Endometrial microvascular endothelial cells (primary cell): ENCODE data around the gene TCP11L2. TPM values are rescaled to one million over a fixed set of nuclear protein-coding genes. Genes with fewer than 3 reads are reported as not detected.

Experiments used
- in situ Hi-C: cut with HindIII; loops from 2 replicates; pipeline ENCODE4 v1.10.0; 2017; ENCODE audit warnings: low sequenced_read_pairs, low pct_unique_long_range_greater_than_20kb; ENCODE audit errors: inconsistent ontology term
- total RNA-seq: library from RNA; depleted of rRNA; stranded (reverse); fragments of >200 nt; gene quantifications from one replicate; pipeline ENCODE4 v1.2.3, GENCODE V29; 2015; ENCODE audit errors: inconsistent ontology term

TCP11L2 gene
- total RNA-seq, 1 donor from 2014 or later: 10.8 TPM

DNA sequence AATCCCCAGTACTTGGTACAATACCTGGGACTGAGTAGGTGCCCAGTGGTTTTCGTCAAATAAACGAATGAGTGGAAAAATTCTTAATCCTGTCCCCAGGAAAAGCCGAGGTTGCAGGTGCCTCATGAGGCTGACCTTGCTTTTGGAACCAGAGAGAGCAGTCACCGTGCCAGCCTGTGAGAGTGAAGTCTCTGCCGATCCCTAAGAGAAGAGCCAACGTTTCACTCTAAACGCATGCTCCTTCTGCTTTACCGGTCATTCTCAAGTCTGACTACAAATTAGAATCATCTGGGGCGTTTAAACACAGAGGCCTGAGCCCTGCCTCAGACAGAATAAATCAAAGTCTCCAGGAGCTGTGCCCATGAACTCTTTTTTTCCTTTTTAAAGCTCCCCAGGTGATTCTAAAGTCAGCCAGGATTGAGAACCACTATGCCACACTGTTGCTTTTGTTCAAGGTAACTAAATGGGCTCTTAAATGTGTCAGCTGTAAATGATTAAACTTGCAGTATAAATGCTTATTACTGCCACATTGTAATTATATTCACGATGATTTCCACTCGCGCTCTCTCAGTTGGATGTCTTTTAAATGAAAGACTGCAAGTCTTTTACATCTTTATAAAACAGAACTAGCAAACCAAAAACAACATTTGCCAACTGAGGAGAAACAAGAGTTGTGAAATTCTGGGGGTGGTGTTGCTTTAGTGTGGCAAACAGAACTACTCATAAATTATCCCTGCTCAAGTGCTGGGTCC is 26.9 kb downstream of the TCP11L2 start:
- in situ Hi-C loops: no loop called here

DNA sequence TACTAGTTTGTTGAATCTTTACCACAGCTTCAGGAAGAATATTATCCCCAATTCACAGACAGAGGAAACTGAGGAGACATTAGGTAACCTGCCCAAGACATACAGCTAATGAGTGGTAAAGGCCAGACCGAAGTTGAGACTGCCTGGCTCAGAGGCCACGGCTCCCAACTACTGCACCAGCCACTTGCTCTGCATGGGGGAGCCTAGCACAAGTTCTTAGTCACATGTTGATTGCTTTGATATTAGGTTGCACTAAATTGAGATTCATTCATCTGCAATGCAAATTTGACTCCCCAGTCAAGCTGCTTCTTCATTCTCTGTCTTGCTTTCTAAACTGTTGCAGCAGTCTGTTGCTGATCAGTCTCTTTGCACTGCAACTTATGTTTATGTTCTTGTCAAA is 29.1 kb downstream of the TCP11L2 start:
- in situ Hi-C loops: no loop called here

DNA sequence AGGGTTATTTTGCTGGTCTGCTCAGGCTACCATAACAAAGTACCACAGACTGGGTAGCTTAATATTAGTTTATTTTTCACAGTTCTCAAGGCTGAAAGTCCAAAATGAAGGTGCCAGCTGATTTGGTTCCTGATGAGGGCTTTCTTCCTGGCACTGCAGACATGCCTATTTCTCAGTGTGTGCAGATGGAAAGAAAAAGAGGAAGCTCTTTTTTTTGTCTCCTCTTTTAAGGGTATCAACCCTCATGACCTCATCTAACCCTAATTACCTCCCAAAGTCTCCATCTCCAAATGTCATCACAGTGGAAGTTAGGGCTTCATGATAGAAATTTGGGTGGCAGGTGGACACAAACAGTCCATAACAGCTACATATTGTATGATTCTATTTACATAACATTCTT is 30.0 kb downstream of the TCP11L2 start:
- in situ Hi-C loops: no loop called here

DNA sequence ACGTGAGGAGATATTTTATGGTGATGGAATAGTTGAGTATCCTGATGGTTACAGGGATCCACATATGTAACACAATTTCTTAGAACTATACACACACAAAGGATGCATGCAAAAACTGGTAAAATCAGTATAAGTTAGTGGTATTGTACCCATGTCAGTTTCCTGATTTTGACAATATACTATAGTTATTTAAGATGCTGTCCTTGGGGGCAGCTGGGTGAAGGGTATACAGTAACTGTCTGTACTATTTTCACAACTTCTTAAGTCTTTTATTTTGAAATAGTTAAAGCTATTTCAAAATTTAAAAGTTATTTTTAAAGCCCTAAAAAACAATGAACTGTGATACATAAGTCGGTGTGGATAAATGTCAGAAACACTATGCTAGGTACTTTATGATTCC is 30.5 kb downstream of the TCP11L2 start:
- in situ Hi-C loops: no loop called here

DNA sequence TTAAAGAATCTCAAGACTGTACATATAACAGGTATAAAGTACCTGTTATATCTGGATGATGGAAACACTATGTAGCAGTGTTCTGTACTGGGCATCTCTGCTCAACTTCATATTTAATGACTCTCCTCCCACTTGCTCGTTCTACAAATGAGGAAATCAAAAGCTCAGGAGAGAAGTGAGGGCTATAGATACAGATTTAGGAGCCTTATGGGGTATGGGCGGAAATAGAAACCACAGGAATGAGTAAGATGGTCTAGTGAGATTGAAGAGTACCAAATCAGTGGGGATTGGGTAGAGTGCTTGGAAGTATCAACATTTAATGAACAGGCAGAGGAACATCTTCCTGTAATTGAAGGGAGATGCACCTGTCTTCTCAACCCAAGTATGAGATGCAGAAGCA is 31.2 kb downstream of the TCP11L2 start:
- in situ Hi-C loops: no loop called here

DNA sequence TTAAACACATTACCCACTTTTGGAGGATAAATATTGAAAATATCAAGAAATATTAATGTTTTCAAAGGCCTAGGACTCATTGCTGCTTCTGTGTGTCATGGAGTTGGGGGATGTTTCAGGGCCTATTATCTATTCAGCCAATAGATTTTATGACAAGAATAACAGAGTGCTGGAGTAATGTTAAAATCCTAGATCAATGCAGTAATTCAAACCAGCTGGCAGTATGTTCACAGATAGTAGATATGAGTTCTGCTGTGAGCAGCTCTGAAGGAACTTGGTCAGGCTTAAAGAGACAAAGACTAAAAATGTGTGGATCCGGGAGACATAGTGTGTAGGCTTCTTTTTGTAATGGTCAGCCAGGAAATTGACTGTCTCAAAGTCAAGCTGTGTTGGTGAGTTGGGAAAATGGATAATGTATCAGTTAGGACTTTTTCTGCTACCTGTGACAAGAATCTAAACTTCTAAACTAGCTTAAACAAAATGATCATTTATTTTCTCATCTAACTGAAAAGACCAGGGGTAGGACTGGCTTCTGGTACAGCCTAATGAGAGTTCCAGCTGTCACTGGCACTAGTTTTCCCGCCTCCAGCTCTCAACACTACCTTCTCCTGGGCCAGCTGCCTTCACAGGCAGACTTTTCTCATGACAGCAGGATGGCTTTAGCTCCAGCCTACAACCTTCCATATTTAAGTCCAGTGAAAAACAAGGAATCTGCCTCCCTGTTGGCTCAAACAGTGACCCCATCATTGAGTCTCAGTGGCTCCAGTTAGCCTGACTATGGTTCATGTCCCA is 38.7 kb downstream of the TCP11L2 start:
- in situ Hi-C loops: loop anchor here (10.0 kb wide), 1 partner anchor 46 kb away; no protein-coding TSS in a partner anchor

DNA sequence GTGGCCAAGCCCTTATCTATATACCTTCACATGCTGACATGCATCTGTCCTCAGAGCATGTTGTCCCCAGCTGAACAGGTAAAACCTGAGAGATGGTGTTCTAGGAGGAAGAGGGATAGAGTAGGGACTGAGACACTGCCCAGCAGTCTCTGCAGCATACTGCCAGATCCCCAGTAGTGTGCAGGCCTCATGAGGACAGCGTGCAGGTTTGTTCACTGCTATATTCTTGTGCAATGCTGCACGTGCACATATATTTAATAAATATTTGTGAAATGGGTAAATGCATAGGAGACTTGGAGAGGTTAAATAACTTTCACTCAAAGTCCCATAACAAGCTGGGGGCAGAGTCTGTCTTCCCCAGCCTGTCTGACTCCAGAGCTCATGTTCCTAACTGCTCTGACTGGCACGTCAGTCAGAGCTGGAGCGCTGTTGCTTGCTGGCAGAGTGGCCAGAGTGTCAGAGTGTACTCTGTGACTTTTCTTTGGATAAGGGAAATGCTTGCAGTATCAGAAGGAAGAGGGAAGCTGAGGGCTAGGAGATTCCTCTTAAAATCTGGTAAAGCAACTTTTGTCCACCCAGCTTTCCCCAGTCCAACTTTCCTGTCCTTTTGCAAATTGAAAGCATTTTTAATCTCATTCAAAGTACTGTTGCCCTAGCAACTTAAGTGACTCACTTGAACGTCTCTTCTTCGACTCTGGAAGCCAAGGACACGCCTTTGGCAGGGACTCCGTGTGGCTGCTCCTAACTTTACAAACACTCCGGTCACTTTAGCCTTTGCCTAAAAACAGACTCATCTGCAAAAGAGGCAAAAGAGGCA is 40.1 kb downstream of the TCP11L2 start:
- in situ Hi-C loops: loop anchor here (10.0 kb wide), 1 partner anchor 48 kb away; no protein-coding TSS in a partner anchor

DNA sequence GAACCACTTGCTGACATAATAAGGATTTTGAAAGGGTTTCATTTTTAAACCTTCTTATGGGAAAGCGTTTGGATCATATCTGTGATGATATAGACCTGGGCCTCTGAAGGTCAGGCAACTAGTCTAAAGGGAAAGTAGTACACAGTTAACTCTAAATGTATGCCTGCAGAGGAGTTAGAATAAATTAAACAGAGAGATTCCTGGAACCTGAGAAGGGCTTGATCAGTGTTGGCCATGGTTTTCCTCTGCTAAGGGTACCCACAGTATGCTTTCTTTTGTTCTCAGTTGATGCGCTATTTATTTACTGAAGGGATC is 40.6 kb downstream of the TCP11L2 start:
- in situ Hi-C loops: loop anchor here (10.0 kb wide), 1 partner anchor 48 kb away; no protein-coding TSS in a partner anchor

DNA sequence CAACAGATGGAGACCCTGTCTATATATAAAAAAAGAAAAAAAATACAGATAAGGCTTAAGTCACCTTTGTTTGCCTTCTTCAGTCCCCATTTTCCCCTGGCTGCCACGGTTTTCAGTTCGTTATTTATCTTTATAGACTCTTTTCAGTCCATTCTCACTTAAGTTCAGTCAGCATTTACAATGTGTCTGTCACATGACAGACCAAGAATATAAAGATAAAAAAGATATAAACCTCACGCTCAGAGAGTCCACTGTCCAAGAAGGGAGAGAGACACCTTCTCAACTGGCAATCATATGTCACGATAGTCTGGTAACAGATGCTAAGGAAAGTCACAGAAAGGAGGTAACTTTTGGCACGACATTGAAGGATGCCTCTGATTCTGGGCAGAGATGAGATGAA is 41.6 kb downstream of the TCP11L2 start:
- in situ Hi-C loops: loop anchor here (10.0 kb wide), 1 partner anchor 49 kb away; no protein-coding TSS in a partner anchor

DNA sequence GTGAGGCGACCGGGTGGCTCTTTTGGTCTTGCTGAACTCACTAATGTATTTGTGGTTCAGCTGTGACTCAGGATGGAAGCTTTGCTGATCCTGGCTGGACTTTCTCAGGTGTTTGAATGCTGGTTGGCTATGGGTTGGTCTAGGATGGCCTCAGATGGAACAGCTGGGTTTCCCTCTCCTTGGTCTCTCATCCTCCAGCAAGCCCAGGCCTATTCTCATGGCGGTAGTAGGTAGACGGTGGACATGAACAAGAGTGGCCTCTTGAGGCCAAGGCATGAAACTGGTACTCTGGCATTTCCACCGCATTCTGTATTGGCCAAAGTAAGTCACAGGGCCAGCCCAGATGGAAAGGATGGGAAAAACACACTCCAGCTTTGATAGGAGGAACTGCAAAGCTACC is 43.2 kb downstream of the TCP11L2 start:
- in situ Hi-C loops: loop anchor here (10.0 kb wide), 1 partner anchor 51 kb away; no protein-coding TSS in a partner anchor

DNA sequence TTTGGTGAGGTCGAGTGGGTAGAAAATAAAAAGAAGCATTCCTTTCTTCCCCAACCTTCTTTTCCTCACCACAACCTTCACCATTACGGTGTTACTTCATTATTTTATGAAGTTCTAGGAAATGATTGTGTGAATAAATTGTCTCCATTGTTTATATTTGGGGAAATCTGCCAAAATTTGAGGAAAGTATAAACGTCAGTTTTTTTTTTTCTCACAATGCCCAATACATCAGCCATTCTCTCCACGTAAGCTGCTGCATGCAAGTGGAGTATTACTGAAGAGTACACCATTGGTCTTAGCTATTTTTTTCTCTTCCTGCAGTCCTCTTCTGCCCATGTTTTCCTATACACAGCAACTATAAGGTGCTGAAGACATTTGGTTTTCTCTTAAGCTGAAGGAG is 45.9 kb downstream of the TCP11L2 start:
- in situ Hi-C loops: loop anchor here (10.0 kb wide), 1 partner anchor 54 kb away; no protein-coding TSS in a partner anchor

DNA sequence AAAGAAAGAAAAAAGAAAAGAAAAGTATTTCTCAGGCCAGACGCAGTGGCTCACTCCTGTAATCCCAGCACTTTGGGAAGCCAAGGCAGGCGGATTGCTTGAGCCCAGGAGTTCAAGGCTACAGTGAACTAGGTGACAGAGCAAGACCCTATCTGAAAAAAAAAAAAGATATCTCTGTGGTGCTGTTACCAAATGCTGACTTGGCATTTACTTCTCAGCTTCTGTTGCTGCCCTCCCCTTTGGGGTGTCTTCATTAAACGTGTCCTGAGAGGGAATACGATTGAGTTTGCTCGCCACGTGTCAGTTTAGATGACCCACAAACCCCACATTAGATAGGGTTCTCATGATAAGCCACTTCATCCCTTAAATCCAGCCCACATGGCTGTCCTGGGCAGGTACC is 50.6 kb downstream of the TCP11L2 start:
- in situ Hi-C loops: no loop called here

DNA sequence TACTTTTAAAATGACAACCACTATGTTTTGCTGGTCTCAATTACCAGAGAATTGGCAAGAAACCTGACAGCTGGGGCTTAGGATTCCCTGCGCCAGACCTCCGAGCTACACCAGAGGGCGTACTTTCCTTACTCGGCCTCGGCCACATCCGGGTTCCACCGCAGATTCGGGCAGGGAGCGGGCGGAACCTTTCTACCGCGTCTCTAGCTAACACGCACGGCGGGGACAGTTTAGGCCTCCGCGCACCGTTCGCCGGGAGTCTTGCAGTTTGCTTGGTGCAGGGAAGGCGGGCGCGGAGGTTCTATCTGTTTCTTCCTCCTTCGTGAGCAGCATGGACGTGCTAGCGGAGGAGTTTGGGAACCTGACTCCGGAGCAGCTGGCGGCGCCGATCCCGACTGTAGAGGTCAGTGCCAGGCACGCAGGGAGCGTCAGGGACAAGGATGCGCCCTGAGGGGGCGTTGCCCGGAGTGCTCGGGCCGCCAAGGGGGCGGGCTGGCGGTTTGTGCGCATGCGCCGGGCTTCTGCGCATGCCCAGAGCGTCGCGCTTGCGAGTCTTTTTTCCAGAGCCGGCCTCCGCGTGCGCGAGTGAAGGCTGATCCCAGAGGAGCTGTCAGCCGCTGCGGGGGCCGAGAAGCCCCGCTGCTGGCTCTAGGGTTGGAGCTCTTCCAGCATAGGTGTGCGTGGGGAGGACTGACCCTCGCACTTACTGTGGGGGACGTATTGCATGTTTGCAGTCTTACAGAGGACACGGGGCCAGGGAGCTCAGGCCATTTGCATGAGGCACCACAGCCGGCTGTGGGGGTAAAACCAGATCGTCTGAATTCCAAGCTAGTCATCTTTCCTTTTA is 55.2 kb downstream of the TCP11L2 start, which contains the start of gene POLR3B:
Gene POLR3B, plus strand, starts transcription at position 200 of the 847 bp plus-strand sequence. Its CDS starts 132 bp downstream, at position 332.
- in situ Hi-C loops: no loop called here

DNA sequence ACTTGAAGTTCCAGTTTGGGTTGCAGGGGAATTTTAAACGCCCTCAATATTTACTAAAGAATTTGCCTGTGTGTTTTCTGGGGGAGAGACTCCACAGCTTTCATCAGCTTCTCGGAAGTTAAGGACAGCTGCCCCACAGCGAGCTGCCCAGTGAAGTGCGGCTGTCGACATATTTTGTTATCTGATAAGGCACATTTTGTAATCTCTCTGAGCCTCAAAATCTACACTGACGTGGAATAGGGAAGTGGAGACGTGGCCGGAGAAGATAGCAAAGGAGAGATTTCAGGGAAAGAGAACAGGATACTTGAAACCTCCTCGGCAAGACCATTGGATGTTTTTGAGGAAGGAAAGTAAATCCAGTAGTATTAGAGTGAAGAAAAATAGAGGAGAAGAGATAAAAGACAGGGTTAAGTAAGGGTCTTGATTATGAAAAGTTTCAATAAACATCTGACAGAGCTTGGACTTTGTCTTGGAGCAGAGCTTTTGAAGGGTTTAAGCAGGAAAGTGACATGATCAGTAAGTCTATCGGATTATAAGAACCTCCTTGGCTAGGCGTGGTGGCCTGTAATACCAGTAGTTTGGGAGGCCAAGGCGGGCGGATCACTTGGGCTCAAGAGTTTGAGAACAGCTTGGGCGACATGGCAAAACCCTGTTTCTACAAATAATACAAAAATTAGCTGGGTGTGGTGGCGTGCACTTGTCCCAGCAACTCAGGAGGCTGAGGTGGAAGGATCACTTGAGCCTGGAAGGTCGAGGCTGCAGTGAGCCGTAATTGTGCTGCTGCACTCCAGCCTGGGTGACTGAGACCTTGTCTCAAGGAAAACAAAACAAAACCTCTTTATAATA is 56.1 kb downstream of the TCP11L2 start:
- in situ Hi-C loops: no loop called here

DNA sequence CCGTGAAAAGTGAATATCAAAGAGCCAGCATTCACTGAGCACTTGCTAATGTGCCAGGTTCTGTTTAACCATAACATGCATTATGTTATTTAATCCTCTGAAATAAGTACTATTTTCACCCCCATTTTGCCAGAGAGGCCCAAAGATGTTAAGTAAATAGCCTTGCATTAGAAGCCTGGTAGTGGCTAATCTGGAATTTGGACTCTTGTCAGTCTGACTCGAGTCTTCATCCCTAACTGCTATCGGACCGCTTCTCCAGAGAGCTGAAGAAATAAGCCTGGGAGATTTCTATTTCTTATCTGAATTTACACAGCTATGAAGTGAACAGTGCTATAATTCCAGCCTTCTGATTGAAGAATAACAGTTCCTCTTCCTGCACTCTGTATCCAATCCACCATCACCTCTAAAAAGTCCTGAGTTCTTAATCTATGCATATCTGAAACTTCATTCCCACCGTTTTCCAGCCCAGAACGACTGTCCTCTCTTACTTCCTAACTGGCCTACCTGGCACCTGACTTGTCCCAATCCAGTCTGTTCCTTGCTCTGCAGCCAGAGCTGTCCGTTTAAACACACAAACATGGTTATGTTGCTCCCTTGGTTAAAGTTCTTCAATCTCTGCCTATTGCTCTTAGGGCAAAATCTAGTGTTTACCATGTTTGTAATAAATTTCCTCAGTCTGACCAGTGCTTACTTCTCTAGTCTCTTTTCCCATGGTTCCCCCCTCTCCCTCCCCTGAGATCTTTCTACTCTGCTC is 57.3 kb downstream of the TCP11L2 start:
- in situ Hi-C loops: no loop called here

DNA sequence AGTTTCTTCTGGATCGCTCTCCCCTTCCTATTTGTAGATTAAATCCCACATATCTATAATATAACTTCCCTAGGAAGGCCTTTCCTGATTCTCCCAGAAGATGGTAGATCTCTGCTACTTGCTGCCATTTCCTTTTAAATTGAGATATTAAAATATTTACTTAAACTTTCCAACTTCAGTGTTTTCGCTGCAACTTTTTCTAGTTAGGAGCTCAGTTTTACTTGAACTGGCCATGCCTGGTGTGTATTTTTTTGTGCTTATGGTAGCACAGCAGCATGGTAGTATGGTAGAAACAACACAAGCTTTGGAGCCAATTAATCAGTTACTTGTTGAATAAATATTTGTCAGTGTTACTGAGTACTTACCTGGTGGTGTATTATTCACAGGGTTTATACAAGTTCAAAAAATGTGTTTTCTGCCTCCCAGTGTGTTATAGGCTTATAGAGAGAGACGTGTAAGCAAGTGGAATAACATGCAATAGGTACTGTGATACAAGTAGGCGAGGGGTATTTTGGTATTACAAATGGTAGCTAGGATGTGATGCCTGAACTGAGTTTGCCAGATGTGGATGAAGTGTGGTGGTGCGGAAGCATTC is 58.0 kb downstream of the TCP11L2 start:
- in situ Hi-C loops: no loop called here
